CD4-positive, CD25-positive, alpha-beta regulatory T cell (primary cell): ENCODE data around the gene NOL9. TPM values are rescaled to one million over a fixed set of nuclear protein-coding genes. Genes with fewer than 3 reads are reported as not detected.

Source experiments
- ATAC-seq, 2 donors: fragments of 150-1000 bp; cut with Tn5 transposase; one replicate each; pipeline ENCODE4 v1.10.0; 2021; ENCODE audit warnings: low read depth in 2 of 2, moderate number of reproducible peaks in 2 of 2, moderate library complexity in 1 of 2
- DNase-seq, 3 donors: peaks; one replicate each; pipeline versions ENCODE4 v3.0.0 to v3.0.0-alpha.2; 2012 to 2022; ENCODE audit warnings: mixed read lengths in 1 of 3
- H3K27ac ChIP-seq: one replicate; pipeline ENCODE4 v1.7.0; 2013; ENCODE audit warnings: mild to moderate bottlenecking, low read length; ENCODE audit not compliant: insufficient read depth, poor library complexity, severe bottlenecking
- H3K27me3 ChIP-seq: one replicate; pipeline ENCODE4 v1.7.0; 2013; ENCODE audit warnings: low read length; ENCODE audit not compliant: control insufficient read depth, insufficient read depth
- H3K36me3 ChIP-seq: one replicate; pipeline ENCODE4 v1.7.0; 2013; ENCODE audit warnings: mild to moderate bottlenecking, low read length, moderate library complexity; ENCODE audit not compliant: control insufficient read depth, insufficient read depth
- H3K4me1 ChIP-seq: 2 replicates; pipeline ENCODE4 v1.7.0; 2013; ENCODE audit warnings: mild to moderate bottlenecking, low read length; ENCODE audit not compliant: insufficient read depth, control insufficient read depth, poor library complexity, severe bottlenecking
- H3K4me3 ChIP-seq: one replicate; pipeline ENCODE4 v1.7.0; 2013; ENCODE audit warnings: low read depth, mild to moderate bottlenecking, low read length, moderate library complexity
- H3K9me3 ChIP-seq, 2 experiments: 1 replicate in 1 of 2; 2 replicates in 1 of 2; pipeline ENCODE4 v1.7.0; 2013; ENCODE audit warnings: low read length in 2 of 2, mild to moderate bottlenecking in 1 of 2, moderate library complexity in 1 of 2; ENCODE audit not compliant: control insufficient read depth in 2 of 2
- H3K27ac Mint-ChIP-seq, 3 donors: one replicate each; pipeline ENCODE4 v1.8.0; 2020 to 2022; ENCODE audit warnings: mild to moderate bottlenecking in 3 of 3, mixed read lengths in 3 of 3, moderate library complexity in 2 of 3
- H3K27me3 Mint-ChIP-seq: one replicate; pipeline ENCODE4 v1.8.0; 2022; ENCODE audit warnings: mild to moderate bottlenecking, mixed read lengths
- H3K36me3 Mint-ChIP-seq: one replicate; pipeline ENCODE4 v1.8.0; 2020; ENCODE audit warnings: mixed read lengths
- H3K4me1 Mint-ChIP-seq, 4 donors: one replicate each; pipeline ENCODE4 v1.8.0; 2020 to 2022; ENCODE audit warnings: mixed read lengths in 4 of 4, mild to moderate bottlenecking in 1 of 4
- H3K4me3 Mint-ChIP-seq, 4 donors: one replicate each; pipeline ENCODE4 v1.8.0; 2020 to 2022; ENCODE audit warnings: mild to moderate bottlenecking in 4 of 4, mixed read lengths in 4 of 4, moderate library complexity in 3 of 4
- H3K9me3 Mint-ChIP-seq, 7 donors: one replicate each; pipeline ENCODE4 v1.8.0; 2020 to 2022; ENCODE audit warnings: mixed read lengths in 7 of 7, mild to moderate bottlenecking in 3 of 7, moderate library complexity in 2 of 7
- polyA plus RNA-seq, 4 donors: library from polyadenylated mRNA; unstranded; fragments of 300-500 nt; fragmentation: Illumina TruSeq; gene quantifications; one replicate each; pipeline ENCODE4 v1.2.3, GENCODE V29; 2021
- total RNA-seq: library from RNA; stranded (reverse); gene quantifications from one replicate; pipeline ENCODE4 v1.2.3, GENCODE V29; 2022

The NOL9 gene
- total and polyA plus RNA-seq, 5 donors from 2014 or later = 11.0 to 74.7 (median 20.1) TPM

- Mint-ChIP-seq H3K9me3 (no peaks in the 10 kb centered on the region), H3K4me1 (peaks cover 0 to 49% (median 14%) of the 10 kb centered on the region in 4 donors), H3K36me3 (peaks cover 21% of the 10 kb centered on the region), H3K27me3 (peaks cover 4% of the 10 kb centered on the region), H3K4me3 (no peak overlapping the region), H3K27ac (no peak overlapping the region)
- Histone ChIP-seq H3K4me1 (peaks cover 33% of the 10 kb centered on the region), H3K9me3 (no peaks in the 10 kb centered on the region), H3K27me3 (no peaks in the 10 kb centered on the region), H3K27ac (no peak overlapping the region), H3K36me3 (peaks cover 89% of the 10 kb centered on the region), H3K4me3 (no peak overlapping the region)
- DNase-seq = no peak
- ATAC-seq = no peak
Observed at GRCh38 chr1:6592865-6593593, 38.7 kb upstream of the NOL9 start.

- ATAC-seq (no peak), DNase-seq (no peak)
- Histone ChIP-seq H3K4me1 (peaks cover 27% of the 10 kb centered on the region), H3K36me3 (peaks cover 83% of the 10 kb centered on the region), H3K9me3 (no peaks in the 10 kb centered on the region), H3K4me3 (no peak overlapping the region), H3K27me3 (no peaks in the 10 kb centered on the region), H3K27ac (no peak overlapping the region)
- peaks cover 4% of the 10 kb centered on the region for H3K27me3 Mint-ChIP-seq
- no peaks in the 10 kb centered on the region for H3K9me3 Mint-ChIP-seq
- no peak overlapping the region for H3K4me3 Mint-ChIP-seq
- peaks cover 0 to 47% (median 15%) of the 10 kb centered on the region in 4 donors for H3K4me1 Mint-ChIP-seq
- peaks cover 21% of the 10 kb centered on the region for H3K36me3 Mint-ChIP-seq
- no peak overlapping the region for H3K27ac Mint-ChIP-seq
Observed at GRCh38 chr1:6592441-6592840, 38.1 kb upstream of the NOL9 start.

GRCh38 chr1:6591644-6592043 lies 37.3 kb upstream of the NOL9 start:
- Histone ChIP-seq H3K27me3 (no peaks in the 10 kb centered on the region), H3K4me3 (no peak overlapping the region), H3K27ac (no peak overlapping the region), H3K4me1 (peaks cover 19% of the 10 kb centered on the region), H3K36me3 (peaks cover 75% of the 10 kb centered on the region), H3K9me3 (no peaks in the 10 kb centered on the region)
- Mint-ChIP-seq H3K4me1 (peaks cover 0 to 47% (median 15%) of the 10 kb centered on the region in 4 donors), H3K27ac (peak overlapping the region in 1 of 3 donors; percentile 39), H3K9me3 (no peaks in the 10 kb centered on the region), H3K27me3 (peaks cover 4% of the 10 kb centered on the region), H3K4me3 (no peak overlapping the region), H3K36me3 (peaks cover 21% of the 10 kb centered on the region)
- no peak for DNase-seq
- ATAC-seq = no peak

GRCh38 chr1:6591222-6591621 lies 36.9 kb upstream of the NOL9 start:
- Histone ChIP-seq H3K36me3 (peaks cover 71% of the 10 kb centered on the region), H3K9me3 (no peaks in the 10 kb centered on the region), H3K4me1 (peaks cover 17% of the 10 kb centered on the region), H3K27me3 (no peaks in the 10 kb centered on the region), H3K27ac (no peak overlapping the region), H3K4me3 (no peak overlapping the region)
- ATAC-seq (no peak), DNase-seq (no peak)
- Mint-ChIP-seq H3K36me3 (peaks cover 17% of the 10 kb centered on the region), H3K4me1 (peaks cover 0 to 45% (median 15%) of the 10 kb centered on the region in 4 donors), H3K27ac (peak overlapping the region in 2 of 3 donors; percentile 32 to 80), H3K4me3 (peak overlapping the region in 1 of 4 donors; percentile 22), H3K27me3 (no peaks in the 10 kb centered on the region), H3K9me3 (no peaks in the 10 kb centered on the region)

- DNase-seq (no peak), ATAC-seq (no peak)
- Histone ChIP-seq H3K9me3 (no peaks in the 10 kb centered on the region), H3K4me1 (peaks cover 17% of the 10 kb centered on the region), H3K27me3 (no peaks in the 10 kb centered on the region), H3K36me3 (peaks cover 60% of the 10 kb centered on the region), H3K4me3 (no peak overlapping the region), H3K27ac (no peak overlapping the region)
- peak overlapping the region in 1 of 4 donors; percentile 5 for H3K4me3 Mint-ChIP-seq
- H3K27me3 Mint-ChIP-seq = no peaks in the 10 kb centered on the region
- H3K4me1 Mint-ChIP-seq = peaks cover 0 to 36% (median 7%) of the 10 kb centered on the region in 4 donors
- peaks cover 8% of the 10 kb centered on the region for H3K36me3 Mint-ChIP-seq
- no peaks in the 10 kb centered on the region for H3K9me3 Mint-ChIP-seq
- no peak overlapping the region for H3K27ac Mint-ChIP-seq
Observed at GRCh38 chr1:6590046-6590445, 35.7 kb upstream of the NOL9 start.

GRCh38 chr1:6588893-6589520 lies 34.7 kb upstream of the NOL9 start:
- Mint-ChIP-seq H3K9me3 (no peaks in the 10 kb centered on the region), H3K27me3 (no peaks in the 10 kb centered on the region), H3K4me1 (peaks cover 0 to 40% (median 15%) of the 10 kb centered on the region in 4 donors), H3K27ac (peak overlapping the region in 1 of 3 donors; percentile 29), H3K4me3 (peak overlapping the region in 1 of 4 donors; percentile 48), H3K36me3 (peaks cover 3% of the 10 kb centered on the region)
- Histone ChIP-seq H3K27me3 (no peaks in the 10 kb centered on the region), H3K4me1 (peaks cover 20% of the 10 kb centered on the region), H3K4me3 (no peak overlapping the region), H3K36me3 (peaks cover 49% of the 10 kb centered on the region), H3K9me3 (no peaks in the 10 kb centered on the region), H3K27ac (no peak overlapping the region)
- DNase-seq (no peak), ATAC-seq (no peak)

GRCh38 chr1:6588128-6588892 lies 34.0 kb upstream of the NOL9 start:
- H3K27ac Mint-ChIP-seq = no peak overlapping the region
- H3K36me3 ChIP-seq = peaks cover 43% of the 10 kb centered on the region
- DNase-seq (no peak), ATAC-seq (no peak)
- H3K27me3 Mint-ChIP-seq = no peaks in the 10 kb centered on the region
- no peaks in the 10 kb centered on the region for H3K36me3 Mint-ChIP-seq
- H3K4me3 Mint-ChIP-seq = no peak overlapping the region
- H3K4me1 ChIP-seq = peaks cover 20% of the 10 kb centered on the region
- H3K27ac ChIP-seq = no peak overlapping the region
- no peak overlapping the region for H3K4me3 ChIP-seq
- no peaks in the 10 kb centered on the region for H3K27me3 ChIP-seq
- H3K4me1 Mint-ChIP-seq = peaks cover 0 to 40% (median 15%) of the 10 kb centered on the region in 4 donors
- no peaks in the 10 kb centered on the region for H3K9me3 Mint-ChIP-seq
- H3K9me3 ChIP-seq = no peaks in the 10 kb centered on the region
